ENCODE data around the gene ACTR6. TPM values are rescaled to one million over a fixed set of nuclear protein-coding genes. Genes with fewer than 3 reads are reported as not detected.

ACTR6 gene
- polyA plus RNA-seq, 1 donor (not counting 4 experiments of a cell fraction or from before 2014, with no cell fraction given): 33.1 TPM

- peak overlapping the region; percentile 1 for H3K27ac ChIP-seq (ENCODE audit: control insufficient read depth, insufficient read depth, low read length)
- no peaks in the 10 kb centered on the region for H3K27me3 ChIP-seq (ENCODE audit: control insufficient read depth, extremely low read depth, insufficient read depth, low read length)
- no peaks in the 10 kb centered on the region for H3K9me3 ChIP-seq (ENCODE audit: control insufficient read depth, low read depth, low read length)
- dilution Hi-C loops (cut with MboI; ENCODE audit: extremely low pct_ligation_motif_present, low sequenced_read_pairs): no loop called here
- H3K4me3 ChIP-seq (ENCODE audit: control insufficient read depth in 2 of 3, extremely low read depth in 1 of 3, insufficient read depth in 2 of 3, low read depth in 1 of 3, low read length in 3 of 3): peak overlapping the region; percentile 67 to 100 (median 98)
- peak overlapping the region; percentile 95 for H3K4me2 ChIP-seq (ENCODE audit: control insufficient read depth, extremely low read depth, insufficient read depth, low read depth, low read length)
- no peaks in the 10 kb centered on the region for H3K9me1 ChIP-seq (ENCODE audit: control insufficient read depth, extremely low read depth, insufficient read depth, low read length)
- DNase-seq (ENCODE audit: low read depth, low spot score) (no peak), FAIRE-seq (no peak)
- H3K36me3 ChIP-seq (ENCODE audit: control insufficient read depth in 2 of 2, extremely low read depth in 1 of 2, insufficient read depth in 2 of 2, low read length in 2 of 2): no peaks in the 10 kb centered on the region
- H3K4me1 ChIP-seq (ENCODE audit: control insufficient read depth, extremely low read depth, insufficient read depth, low read length): peaks cover 25% of the 10 kb centered on the region
- H3K9ac ChIP-seq (ENCODE audit: control insufficient read depth, extremely low read depth, insufficient read depth, low read length): peak overlapping the region; percentile 89
- peaks cover 19% of the 10 kb centered on the region for H3K79me2 ChIP-seq (ENCODE audit: control insufficient read depth, insufficient read depth, low read length)
- TF ChIP-seq EZH2 (IDR thresholded peaks at IDR 0.05; ENCODE audit: low read length) (no peak), CTCF (optimal IDR thresholded peaks at IDR 0.05 in 1 of 3, IDR thresholded peaks at IDR 0.05 in 1 of 3, conservative IDR thresholded peaks at IDR 0.05 in 1 of 3; ENCODE audit: extremely low read depth in 1 of 3, insufficient read depth in 2 of 3, low read length in 3 of 3) (no peak)
- peak overlapping the region; percentile 99 for H2AFZ ChIP-seq (ENCODE audit: control insufficient read depth, low read length)
- H4K20me1 ChIP-seq (ENCODE audit: control insufficient read depth, extremely low read depth, insufficient read depth, low read length): no peaks in the 10 kb centered on the region
These were observed 1.1 kb upstream of the ACTR6 start for GRCh38 chr12:100199347-100200149.

- Histone ChIP-seq H4K20me1 (ENCODE audit: control insufficient read depth, extremely low read depth, insufficient read depth, low read length) (no peaks in the 10 kb centered on the region), H3K4me3 (ENCODE audit: control insufficient read depth in 2 of 3, extremely low read depth in 1 of 3, insufficient read depth in 2 of 3, low read depth in 1 of 3, low read length in 3 of 3) (peak overlapping the region; percentile 67 to 100 (median 98)), H3K27me3 (ENCODE audit: control insufficient read depth, extremely low read depth, insufficient read depth, low read length) (no peaks in the 10 kb centered on the region), H2AFZ (ENCODE audit: control insufficient read depth, low read length) (peak overlapping the region; percentile 99), H3K9ac (ENCODE audit: control insufficient read depth, extremely low read depth, insufficient read depth, low read length) (peak overlapping the region; percentile 89), H3K9me3 (ENCODE audit: control insufficient read depth, low read depth, low read length) (no peaks in the 10 kb centered on the region), H3K4me1 (ENCODE audit: control insufficient read depth, extremely low read depth, insufficient read depth, low read length) (peaks cover 24% of the 10 kb centered on the region), H3K27ac (ENCODE audit: control insufficient read depth, insufficient read depth, low read length) (peak overlapping the region; percentile 89), H3K79me2 (ENCODE audit: control insufficient read depth, insufficient read depth, low read length) (peaks cover 19% of the 10 kb centered on the region), H3K9me1 (ENCODE audit: control insufficient read depth, extremely low read depth, insufficient read depth, low read length) (no peaks in the 10 kb centered on the region), H3K4me2 (ENCODE audit: control insufficient read depth, extremely low read depth, insufficient read depth, low read depth, low read length) (peak overlapping the region; percentile 95), H3K36me3 (ENCODE audit: control insufficient read depth in 2 of 2, extremely low read depth in 1 of 2, insufficient read depth in 2 of 2, low read length in 2 of 2) (no peaks in the 10 kb centered on the region)
- TF ChIP-seq CTCF (optimal IDR thresholded peaks at IDR 0.05 in 1 of 3, IDR thresholded peaks at IDR 0.05 in 1 of 3, conservative IDR thresholded peaks at IDR 0.05 in 1 of 3; ENCODE audit: extremely low read depth in 1 of 3, insufficient read depth in 2 of 3, low read length in 3 of 3) (no peak), EZH2 (IDR thresholded peaks at IDR 0.05; ENCODE audit: low read length) (no peak)
- dilution Hi-C loops (cut with MboI; ENCODE audit: extremely low pct_ligation_motif_present, low sequenced_read_pairs): no loop called here
- FAIRE-seq: no peak
- no peak for DNase-seq (ENCODE audit: low read depth, low spot score)
These were observed 1.2 kb downstream of the ACTR6 start for GRCh38 chr12:100201604-100202423.
